Endothelial cell of umbilical vein (primary cell): ENCODE measurements around the gene KIAA1191.

Source experiments
- EZH2 ChIP-seq: IDR thresholded peaks from 2 replicates; pipeline ENCODE4 v1.6.1; 2012; ENCODE audit warnings: borderline replicate concordance, low read depth, mild to moderate bottlenecking, moderate library complexity, low read length, inconsistent platforms; ENCODE audit not compliant: severe bottlenecking
- GATA2 ChIP-seq: IDR thresholded peaks from 2 replicates; pipeline ENCODE4 v1.7.0; 2011; ENCODE audit warnings: low read depth, mild to moderate bottlenecking, moderate library complexity, mixed read lengths, low read length; ENCODE audit not compliant: insufficient read length, insufficient read depth
- JUN ChIP-seq: IDR thresholded peaks from 2 replicates; pipeline ENCODE4 v1.6.1; 2011; ENCODE audit warnings: borderline replicate concordance, low read depth; ENCODE audit not compliant: insufficient read length, insufficient read depth
- MYC ChIP-seq: IDR thresholded peaks from one replicate; pipeline ENCODE4 v1.6.1; 2011; ENCODE audit warnings: mild to moderate bottlenecking, low read depth, low read length
- POLR2A ChIP-seq: IDR thresholded peaks from 2 replicates; pipeline ENCODE4 v1.6.1; 2012; ENCODE audit warnings: low read depth, mild to moderate bottlenecking, control low read depth, low read length
- POLR2AphosphoS5 ChIP-seq: IDR thresholded peaks from 2 replicates; pipeline ENCODE4 v1.6.1; 2012; ENCODE audit warnings: low read depth, mild to moderate bottlenecking, control low read depth, low read length, moderate library complexity; ENCODE audit not compliant: insufficient read depth
- TF ChIP-seq, protein P1 (sequence below), 2 donors: IDR thresholded peaks; 1 replicate in 1 of 2; 2 replicates in 1 of 2; pipeline ENCODE4 v1.5.1; 2011; ENCODE audit warnings: low read length in 2 of 2, mild to moderate bottlenecking in 2 of 2, moderate library complexity in 2 of 2, control low read depth in 1 of 2, inconsistent platforms in 1 of 2, low read depth in 1 of 2; ENCODE audit not compliant: insufficient read depth in 1 of 2; ENCODE audit errors: extremely low read depth in 1 of 2
- TF ChIP-seq, protein P2 (sequence below): IDR thresholded peaks from 2 replicates; pipeline ENCODE4 v1.6.1; 2011; ENCODE audit not compliant: insufficient read depth, insufficient read length

DNA sequence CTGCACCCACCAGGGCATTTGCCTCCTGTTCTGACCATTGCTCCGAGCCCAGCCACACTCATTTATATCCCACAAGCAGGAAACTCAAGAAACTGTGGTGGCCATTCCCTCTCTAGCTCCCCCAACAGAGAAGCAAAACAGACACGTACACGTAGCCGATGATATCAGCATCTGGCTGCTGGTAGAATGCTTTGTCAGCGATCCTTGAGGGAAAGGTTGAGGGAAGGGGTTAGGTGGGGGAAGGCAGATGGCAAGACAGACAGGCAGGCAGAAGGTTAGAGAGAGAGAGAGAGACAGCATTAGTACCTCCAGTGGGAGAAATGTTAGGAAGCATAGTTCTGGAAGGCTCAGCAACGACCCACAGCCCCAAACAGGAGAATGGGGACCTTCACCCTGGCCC is 34.8 kb upstream of the KIAA1191 start:
- no peak for TF ChIP-seq POLR2A
- TF ChIP-seq EZH2, result no peak
- TF ChIP-seq JUN, result no peak
- TF ChIP-seq, protein P1, sequence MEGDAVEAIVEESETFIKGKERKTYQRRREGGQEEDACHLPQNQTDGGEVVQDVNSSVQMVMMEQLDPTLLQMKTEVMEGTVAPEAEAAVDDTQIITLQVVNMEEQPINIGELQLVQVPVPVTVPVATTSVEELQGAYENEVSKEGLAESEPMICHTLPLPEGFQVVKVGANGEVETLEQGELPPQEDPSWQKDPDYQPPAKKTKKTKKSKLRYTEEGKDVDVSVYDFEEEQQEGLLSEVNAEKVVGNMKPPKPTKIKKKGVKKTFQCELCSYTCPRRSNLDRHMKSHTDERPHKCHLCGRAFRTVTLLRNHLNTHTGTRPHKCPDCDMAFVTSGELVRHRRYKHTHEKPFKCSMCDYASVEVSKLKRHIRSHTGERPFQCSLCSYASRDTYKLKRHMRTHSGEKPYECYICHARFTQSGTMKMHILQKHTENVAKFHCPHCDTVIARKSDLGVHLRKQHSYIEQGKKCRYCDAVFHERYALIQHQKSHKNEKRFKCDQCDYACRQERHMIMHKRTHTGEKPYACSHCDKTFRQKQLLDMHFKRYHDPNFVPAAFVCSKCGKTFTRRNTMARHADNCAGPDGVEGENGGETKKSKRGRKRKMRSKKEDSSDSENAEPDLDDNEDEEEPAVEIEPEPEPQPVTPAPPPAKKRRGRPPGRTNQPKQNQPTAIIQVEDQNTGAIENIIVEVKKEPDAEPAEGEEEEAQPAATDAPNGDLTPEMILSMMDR (IDR thresholded peaks at IDR 0.05; ENCODE audit: extremely low read depth in 1 of 2, insufficient read depth in 1 of 2, low read depth in 1 of 2, low read length in 2 of 2), result no peak
- TF ChIP-seq, protein P2, sequence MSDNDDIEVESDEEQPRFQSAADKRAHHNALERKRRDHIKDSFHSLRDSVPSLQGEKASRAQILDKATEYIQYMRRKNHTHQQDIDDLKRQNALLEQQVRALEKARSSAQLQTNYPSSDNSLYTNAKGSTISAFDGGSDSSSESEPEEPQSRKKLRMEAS, result no peak
- TF ChIP-seq GATA2, result no peak
- TF ChIP-seq POLR2AphosphoS5, result no peak
- no peak for TF ChIP-seq MYC
